ENCODE data around the gene CHID1.

The CHID1 gene

GRCh38 chr11:910589-911030 lies at the start of gene CHID1:
Gene CHID1 (minus strand): TSS chr11:910810. CDS start chr11:904816, 5,994 bp downstream.
- peak; percentile 85 to 87 for DNase-seq

GRCh38 chr11:959608-960007 lies 49.0 kb upstream of the CHID1 start:
- DNase-seq, result no peak

GRCh38 chr11:959027-959426 lies 48.4 kb upstream of the CHID1 start:
- DNase-seq, result no peak

GRCh38 chr11:958101-958500 lies 47.5 kb upstream of the CHID1 start:
- no peak for DNase-seq

- no peak for DNase-seq
These were observed 46.8 kb upstream of the CHID1 start for GRCh38 chr11:957212-957920.

- DNase-seq, result no peak
These were observed 44.8 kb upstream of the CHID1 start for GRCh38 chr11:955154-956063.

DNA sequence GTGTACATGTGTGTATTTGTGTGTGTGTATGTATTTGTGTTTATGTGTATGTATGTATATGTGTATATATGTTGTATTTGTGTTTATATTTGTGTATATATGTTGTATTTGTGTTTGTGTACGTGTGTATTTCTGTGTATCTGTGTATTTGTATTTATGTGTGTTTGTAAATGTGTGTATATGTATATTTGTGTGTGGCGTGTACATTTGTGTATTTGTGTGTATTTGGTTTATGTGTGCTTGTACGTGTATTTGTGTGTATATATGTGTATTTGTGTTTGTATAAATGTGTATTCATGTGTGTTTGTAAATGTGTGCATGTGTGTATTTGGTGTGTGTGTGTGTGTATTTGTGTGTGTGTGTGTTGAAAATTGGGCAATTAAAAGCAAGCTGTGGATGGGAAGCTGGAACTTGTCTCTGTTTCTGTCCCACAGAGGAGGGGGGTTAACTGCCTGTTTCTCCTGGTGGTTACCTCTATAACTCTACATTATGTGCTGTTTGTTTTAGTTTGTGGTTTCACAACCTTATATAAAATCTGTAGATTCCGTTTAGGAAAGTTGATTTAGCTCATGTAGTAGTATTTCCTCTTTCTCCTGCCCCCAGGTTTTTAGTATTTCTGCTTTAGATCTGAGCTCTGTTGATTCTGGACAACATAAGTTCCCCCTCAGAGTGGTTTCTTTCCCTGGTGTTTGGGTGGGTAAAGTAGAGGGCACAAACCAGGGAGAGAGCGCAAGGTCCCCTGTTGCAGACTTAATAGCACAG lies 44.0 kb upstream of the CHID1 start:
- DNase-seq, result no peak

DNA sequence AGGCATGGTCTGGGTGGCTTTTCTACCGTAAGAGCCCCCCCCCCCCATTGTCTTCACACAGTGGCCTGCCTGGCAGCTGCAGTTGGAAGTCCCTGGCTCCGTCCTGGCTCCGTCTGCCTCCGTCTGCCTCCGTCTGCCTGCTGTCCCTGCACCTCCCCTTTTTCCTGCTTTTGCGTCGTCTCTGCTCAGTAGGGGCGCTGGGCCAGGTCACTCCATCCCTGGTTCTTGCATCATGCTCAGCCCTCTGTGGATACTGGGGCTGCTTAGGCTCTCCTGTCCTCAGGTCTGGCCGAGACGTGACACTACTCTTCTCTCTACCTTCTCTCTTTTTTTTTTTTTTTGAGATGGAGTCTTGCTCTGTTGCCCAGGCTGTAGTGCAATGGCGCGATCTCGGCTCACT lies 42.9 kb upstream of the CHID1 start:
- no peak for DNase-seq

GRCh38 chr11:952406-953385 lies 42.1 kb upstream of the CHID1 start:
- DNase-seq, result no peak

GRCh38 chr11:951507-951906 lies 40.9 kb upstream of the CHID1 start:
- DNase-seq, result no peak

DNA sequence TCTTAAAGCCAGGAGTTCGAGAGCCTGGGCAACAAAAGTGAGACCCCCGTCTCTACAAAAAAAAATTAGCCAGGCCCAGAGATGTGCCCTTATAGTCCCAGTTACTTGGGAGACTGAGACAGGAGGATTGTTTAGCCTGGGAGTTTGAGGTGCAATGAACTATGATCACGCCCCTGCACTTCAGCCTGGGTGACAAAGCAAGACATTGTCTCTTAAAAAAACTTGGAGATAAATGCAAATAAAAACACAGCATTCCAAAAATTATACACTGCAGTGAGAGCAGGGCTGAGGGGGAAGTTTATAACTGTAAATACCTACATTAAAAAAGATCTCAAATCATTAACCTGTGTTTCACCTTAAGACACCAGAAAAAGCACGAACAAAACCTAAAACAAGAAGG lies 37.1 kb upstream of the CHID1 start:
- no peak for DNase-seq

- no peak for DNase-seq
These were observed 35.4 kb upstream of the CHID1 start for GRCh38 chr11:945986-946385.

DNA sequence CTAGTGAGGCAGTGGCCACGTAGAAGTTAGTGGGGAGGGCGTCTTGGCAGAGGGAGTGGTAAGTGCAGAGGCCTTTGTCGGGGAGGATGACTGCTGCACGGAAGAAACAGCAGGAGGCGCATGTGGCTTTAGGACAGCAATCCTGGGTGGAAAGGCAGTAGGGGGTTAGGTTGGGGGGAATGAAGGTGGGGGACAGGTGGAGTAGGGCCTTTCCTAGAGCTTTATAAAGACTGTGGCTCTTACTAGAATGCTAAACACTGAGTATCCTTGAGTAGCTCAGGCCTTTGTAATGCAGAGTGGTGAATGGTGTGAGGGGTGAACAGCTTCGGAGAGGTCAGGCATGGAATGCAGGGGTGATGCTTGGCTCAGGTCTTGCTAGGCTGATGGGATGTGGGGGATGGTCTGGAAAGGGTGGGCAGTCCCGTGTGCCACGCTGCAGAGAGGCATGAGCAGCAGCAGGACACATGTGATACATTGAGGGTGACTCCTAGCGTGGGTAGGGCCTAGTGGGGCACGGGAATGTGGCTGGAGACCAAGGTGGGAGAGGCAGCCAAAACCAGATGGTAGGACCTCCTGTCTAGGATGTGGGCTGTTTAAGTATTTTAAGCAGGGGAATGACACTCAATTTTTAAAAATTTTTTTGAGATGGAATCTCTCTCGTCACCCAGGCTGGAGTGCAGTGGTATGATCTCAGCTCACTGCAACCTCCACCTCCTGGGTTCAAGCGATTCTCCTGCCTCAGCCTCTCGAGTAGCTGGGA lies 34.3 kb upstream of the CHID1 start:
- no peak for DNase-seq

GRCh38 chr11:942823-943222 lies 32.2 kb upstream of the CHID1 start:
- no peak for DNase-seq

DNA sequence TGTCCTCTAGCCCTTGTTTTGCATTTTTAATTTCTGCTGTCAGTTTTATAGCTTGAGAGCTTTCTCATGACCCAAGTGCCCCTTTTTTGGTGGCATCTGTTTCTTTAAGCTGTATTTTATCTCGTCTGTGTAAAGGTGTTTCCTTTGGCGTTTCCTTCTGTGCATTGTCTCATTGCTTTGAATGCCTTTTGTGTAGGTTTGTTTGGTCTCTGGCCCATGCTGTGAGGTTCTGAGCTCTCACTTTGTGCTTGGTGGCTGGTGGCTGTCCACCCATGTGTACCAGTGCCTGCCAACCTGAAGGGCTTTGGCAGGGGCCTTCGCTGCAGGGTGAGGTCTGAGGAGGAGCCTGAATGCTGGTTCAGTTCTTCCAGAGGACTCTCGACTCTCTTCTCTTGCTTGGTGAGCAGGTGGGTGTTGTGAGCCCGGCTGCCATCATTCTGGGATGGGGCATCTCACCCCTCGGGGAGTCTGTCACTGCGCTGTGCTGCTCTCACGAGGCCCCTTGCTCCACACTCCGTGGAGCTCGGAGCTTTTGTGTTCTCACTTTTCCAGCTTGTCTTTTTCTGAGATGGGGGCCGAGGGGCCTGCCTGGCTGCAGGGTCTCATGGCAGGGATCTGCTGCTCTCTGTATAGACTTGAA lies 30.0 kb upstream of the CHID1 start:
- DNase-seq, result no peak

DNA sequence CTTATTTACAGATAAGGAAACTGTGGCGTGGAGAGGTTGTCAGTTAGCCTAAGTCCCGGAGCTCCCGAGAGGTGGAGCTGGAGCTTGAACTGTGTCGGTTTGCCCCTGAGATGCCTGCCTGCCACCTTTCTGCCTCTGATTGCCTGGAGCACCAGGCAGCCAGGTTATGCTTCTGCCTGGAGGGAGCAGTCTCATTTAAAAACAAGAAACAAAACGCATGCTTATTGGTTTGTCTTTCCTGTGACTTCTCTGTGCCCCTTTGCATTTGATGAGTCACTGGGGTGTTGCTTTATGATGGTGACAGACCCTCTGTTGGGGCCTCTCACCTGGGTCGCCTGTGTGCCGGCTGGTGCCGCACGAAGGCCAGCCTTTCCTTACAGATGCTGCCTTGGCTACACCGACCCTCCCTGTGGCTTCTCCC lies 27.2 kb upstream of the CHID1 start:
- DNase-seq, result no peak

GRCh38 chr11:936199-936598 lies 25.6 kb upstream of the CHID1 start:
- no peak for DNase-seq

GRCh38 chr11:934527-934926 lies 23.9 kb upstream of the CHID1 start:
- no peak for DNase-seq

DNA sequence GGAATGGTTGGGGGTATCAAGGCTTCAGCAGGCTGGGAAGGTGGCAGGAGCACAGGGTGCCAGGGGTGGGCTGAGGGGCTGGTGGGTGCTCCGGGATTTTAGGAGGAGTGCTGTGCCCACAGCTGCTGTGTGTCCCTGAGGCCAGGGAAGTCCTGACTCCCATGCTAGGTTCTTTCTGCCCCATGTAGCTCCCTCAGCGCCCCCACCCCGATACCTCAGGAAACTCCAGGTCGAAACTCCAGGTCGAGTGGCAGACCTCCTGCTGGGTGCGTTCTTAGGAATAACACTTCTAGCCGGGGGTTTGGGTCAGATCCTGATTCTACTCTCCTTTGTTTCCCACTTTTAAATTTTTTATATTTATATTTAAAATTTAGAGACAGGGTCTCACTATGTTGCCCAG lies 23.3 kb upstream of the CHID1 start:
- DNase-seq, result no peak

DNA sequence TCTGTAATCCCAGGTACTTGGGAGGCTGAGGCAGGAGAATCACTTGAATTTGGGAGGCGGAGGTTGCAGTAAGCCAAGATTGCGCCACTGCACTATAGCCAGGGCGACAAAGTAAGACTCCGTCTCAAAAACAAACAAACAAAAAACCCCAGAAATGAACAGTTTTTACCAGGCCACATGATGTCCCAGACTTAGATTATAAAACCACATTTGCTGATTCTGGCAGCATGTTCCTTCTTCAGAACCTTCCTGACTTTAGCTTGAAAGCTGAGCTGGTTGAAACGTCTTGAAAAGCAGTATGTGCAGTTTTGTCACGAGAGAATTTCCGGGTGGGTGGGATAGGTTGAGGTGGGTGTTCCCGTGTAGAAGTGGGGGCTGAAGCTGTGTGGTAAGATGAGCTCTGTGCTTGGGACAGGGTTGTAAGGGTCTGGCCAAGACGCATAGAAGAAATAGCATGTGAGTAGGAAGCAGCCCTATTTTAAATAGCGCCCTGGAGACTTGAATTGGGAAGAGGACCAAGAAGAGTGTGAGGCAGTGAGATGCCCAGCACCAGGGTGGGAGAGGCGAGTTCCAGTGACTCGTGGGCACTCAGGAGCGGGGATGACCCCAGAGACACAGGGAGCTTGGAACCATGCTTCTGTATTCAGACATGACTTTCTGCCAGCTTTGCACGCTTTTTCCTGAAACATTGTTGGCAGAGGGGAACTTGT lies 22.7 kb upstream of the CHID1 start:
- DNase-seq, result no peak
